Smooth muscle cell (in vitro differentiated cells): ENCODE measurements around the gene TREML4. TPM values are rescaled to one million over a fixed set of nuclear protein-coding genes. Genes with fewer than 3 reads are reported as not detected.
A peak's percentile ranks its signal among the peaks of the same experiment; 100 is the strongest.

Experiments used
- DNase-seq: peaks from one replicate; lab custom pipeline; 2025; ENCODE audit not compliant: unreplicated experiment; lab: John Stamatoyannopoulos, UW
- H2AFZ ChIP-seq: fragments of 200-600 bp; sonication (generic); 2 replicates; pipeline ENCODE4 v1.6.0; 2016; ENCODE audit warnings: antibody characterized with exemption, low read depth, mild to moderate bottlenecking
- H3F3A ChIP-seq: fragments of 200-600 bp; sonication (generic); 2 replicates; pipeline ENCODE4 v1.6.0; 2017; ENCODE audit warnings: antibody characterized with exemption, low read depth
- H3K27ac ChIP-seq: fragments of 200-600 bp; sonication (generic); 2 replicates; pipeline ENCODE4 v1.5.1; 2016; ENCODE audit warnings: low read depth, mild to moderate bottlenecking
- H3K27me3 ChIP-seq: fragments of 200-600 bp; sonication (generic); 2 replicates; pipeline ENCODE4 v1.6.1; 2016; ENCODE audit warnings: low read depth, mild to moderate bottlenecking
- H3K36me3 ChIP-seq: fragments of 200-600 bp; sonication (generic); 2 replicates; pipeline ENCODE4 v1.5.1; 2016; ENCODE audit warnings: low read depth
- H3K4me1 ChIP-seq: fragments of 200-600 bp; sonication (generic); 2 replicates; pipeline ENCODE4 v1.5.1; 2016; ENCODE audit warnings: low read depth
- H3K4me2 ChIP-seq: fragments of 200-600 bp; sonication (generic); 2 replicates; pipeline ENCODE4 v1.6.0; 2016; ENCODE audit warnings: mild to moderate bottlenecking
- H3K4me3 ChIP-seq: fragments of 200-600 bp; sonication (generic); 2 replicates; pipeline ENCODE4 v1.5.1; 2016; ENCODE audit warnings: mild to moderate bottlenecking
- H3K79me2 ChIP-seq: fragments of 200-600 bp; sonication (generic); 2 replicates; pipeline ENCODE4 v1.6.0; 2016; ENCODE audit warnings: low read depth, mild to moderate bottlenecking
- H3K9ac ChIP-seq: fragments of 200-600 bp; sonication (generic); 2 replicates; pipeline ENCODE4 v1.6.0; 2016; ENCODE audit warnings: low read depth
- H3K9me3 ChIP-seq: fragments of 200-600 bp; sonication (generic); replicated peaks from 2 replicates; pipeline ENCODE4 v1.5.1; 2016; ENCODE audit warnings: low read depth
- H4K20me1 ChIP-seq: fragments of 200-600 bp; sonication (generic); 2 replicates; pipeline ENCODE4 v1.6.0; 2016; ENCODE audit warnings: low read depth
- WGBS: methylation state at CpG from one replicate; pipeline ENCODE4 v1.1.7; 2016; ENCODE audit warnings: low lambda C conversion rate; 5-methylcytosine and 5-hydroxymethylcytosine counted together
- polyA plus RNA-seq: library from polyadenylated mRNA; unstranded; fragments of >200 nt; fragmentation: Nextera tagmentation; extraction: Ambion mirVana; gene quantifications from 2 replicates; pipeline ENCODE4 v1.2.1, GENCODE V29; 2016
- total RNA-seq: library from RNA; depleted of rRNA; stranded (reverse); fragments of >200 nt; gene quantifications from 2 replicates; pipeline ENCODE4 v1.2.3, GENCODE V29; 2014
- TF ChIP-seq, protein P1 (sequence below): fragments of 200-600 bp; sonication (generic); IDR thresholded peaks from 2 replicates; pipeline ENCODE4 v1.5.1; 2017; ENCODE audit warnings: borderline replicate concordance, mild to moderate bottlenecking, antibody characterized with exemption; ENCODE audit not compliant: insufficient read depth, poor library complexity, severe bottlenecking

The TREML4 gene
- total and polyA plus RNA-seq, 2 experiments from 2014 or later, result not detected

DNA sequence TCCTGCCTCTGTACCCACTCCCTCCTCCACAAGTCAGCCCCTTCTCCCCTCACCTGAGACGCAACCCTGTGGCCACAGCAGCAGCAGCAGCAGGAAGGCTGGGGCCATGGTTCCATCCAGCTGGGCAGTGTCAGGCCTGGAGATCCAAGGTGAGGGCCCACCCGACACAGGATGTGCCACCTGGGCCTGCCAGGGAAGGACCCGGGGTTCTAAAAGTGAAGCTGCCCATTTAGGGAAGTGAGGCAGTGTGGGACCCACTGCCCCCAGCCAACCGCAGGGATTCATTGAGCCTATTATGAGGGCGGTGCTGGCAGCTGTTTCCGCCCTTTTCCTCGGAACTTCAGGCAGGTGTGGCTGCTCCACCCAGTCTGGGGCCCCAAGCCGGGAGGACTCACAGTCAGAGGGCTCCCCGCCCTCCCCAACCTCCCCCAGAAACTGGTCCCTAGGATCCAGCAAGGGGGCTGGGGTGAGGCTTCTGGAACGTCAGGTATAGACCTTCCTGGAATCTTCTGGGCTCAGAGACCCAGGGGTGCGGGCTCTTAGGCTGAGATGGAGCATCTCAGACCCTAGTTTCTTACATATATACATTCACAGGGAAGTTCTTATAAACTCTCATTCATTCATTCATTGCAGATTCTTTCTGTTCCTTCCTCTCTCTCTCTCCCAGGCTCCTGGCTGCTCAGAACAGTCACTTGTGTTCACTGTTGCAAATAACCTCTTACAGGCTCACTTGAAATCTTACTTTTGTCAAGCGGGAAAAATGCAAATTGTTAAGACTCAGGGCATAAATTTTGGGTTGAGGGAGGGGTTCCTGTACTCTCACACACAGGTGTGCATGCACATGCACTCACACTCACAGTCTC lies 27.0 kb upstream of the TREML4 start, which contains the start of gene TREML2:
Gene TREML2, minus strand, starts transcription at position 249 of the 863 bp plus-strand sequence. Its CDS starts 141 bp downstream, at position 108.
- TF ChIP-seq, protein P1, sequence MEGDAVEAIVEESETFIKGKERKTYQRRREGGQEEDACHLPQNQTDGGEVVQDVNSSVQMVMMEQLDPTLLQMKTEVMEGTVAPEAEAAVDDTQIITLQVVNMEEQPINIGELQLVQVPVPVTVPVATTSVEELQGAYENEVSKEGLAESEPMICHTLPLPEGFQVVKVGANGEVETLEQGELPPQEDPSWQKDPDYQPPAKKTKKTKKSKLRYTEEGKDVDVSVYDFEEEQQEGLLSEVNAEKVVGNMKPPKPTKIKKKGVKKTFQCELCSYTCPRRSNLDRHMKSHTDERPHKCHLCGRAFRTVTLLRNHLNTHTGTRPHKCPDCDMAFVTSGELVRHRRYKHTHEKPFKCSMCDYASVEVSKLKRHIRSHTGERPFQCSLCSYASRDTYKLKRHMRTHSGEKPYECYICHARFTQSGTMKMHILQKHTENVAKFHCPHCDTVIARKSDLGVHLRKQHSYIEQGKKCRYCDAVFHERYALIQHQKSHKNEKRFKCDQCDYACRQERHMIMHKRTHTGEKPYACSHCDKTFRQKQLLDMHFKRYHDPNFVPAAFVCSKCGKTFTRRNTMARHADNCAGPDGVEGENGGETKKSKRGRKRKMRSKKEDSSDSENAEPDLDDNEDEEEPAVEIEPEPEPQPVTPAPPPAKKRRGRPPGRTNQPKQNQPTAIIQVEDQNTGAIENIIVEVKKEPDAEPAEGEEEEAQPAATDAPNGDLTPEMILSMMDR, result no peak
- no peak for DNase-seq
- Histone ChIP-seq H3K36me3 (no peaks in the 10 kb centered on the region), H3K79me2 (no peaks in the 10 kb centered on the region), H3K4me2 (peak within 1 kb of the TSS; percentile 19), H3K9me3 (no peaks in the 10 kb centered on the region), H2AFZ (peak within 1 kb of the TSS; percentile 3), H3F3A (no peaks in the 10 kb centered on the region), H3K27me3 (peaks cover 14% of the 10 kb centered on the region), H3K27ac (peak within 1 kb of the TSS; percentile 43), H4K20me1 (no peaks in the 10 kb centered on the region), H3K4me1 (peaks cover 3% of the 10 kb centered on the region), H3K9ac (no peak within 1 kb of the TSS), H3K4me3 (no peak within 1 kb of the TSS)
- 80% methylated on average over 12 of the region's 12 CpGs for whole genome bisulfite sequencing

GRCh38 chr6:41201764-41202173 lies 26.4 kb upstream of the TREML4 start:
- no peaks in the 10 kb centered on the region for H4K20me1 ChIP-seq
- no peaks in the 10 kb centered on the region for H3K36me3 ChIP-seq
- no peak overlapping the region for H3K4me3 ChIP-seq
- peaks cover 3% of the 10 kb centered on the region for H3K4me1 ChIP-seq
- H3F3A ChIP-seq, result no peaks in the 10 kb centered on the region
- 85% methylated on average over 7 of the region's 8 CpGs for WGBS
- no peaks in the 10 kb centered on the region for H3K79me2 ChIP-seq
- H3K27me3 ChIP-seq, result peaks cover 9% of the 10 kb centered on the region
- H2AFZ ChIP-seq, result no peak overlapping the region
- H3K27ac ChIP-seq, result no peak overlapping the region
- DNase-seq, result no peak
- no peaks in the 10 kb centered on the region for H3K9me3 ChIP-seq
- no peak overlapping the region for H3K4me2 ChIP-seq
- TF ChIP-seq, protein P1, result no peak
- no peak overlapping the region for H3K9ac ChIP-seq

GRCh38 chr6:41204156-41204555 lies 24.0 kb upstream of the TREML4 start:
- Histone ChIP-seq H3K79me2 (no peaks in the 10 kb centered on the region), H3K27me3 (peaks cover 3% of the 10 kb centered on the region), H3K27ac (no peak overlapping the region), H3K36me3 (no peaks in the 10 kb centered on the region), H3K4me2 (no peak overlapping the region), H2AFZ (no peak overlapping the region), H3K9me3 (no peaks in the 10 kb centered on the region), H3K4me3 (no peak overlapping the region), H3F3A (no peaks in the 10 kb centered on the region), H4K20me1 (no peaks in the 10 kb centered on the region), H3K4me1 (peaks cover 3% of the 10 kb centered on the region), H3K9ac (no peak overlapping the region)
- no peak for DNase-seq
- 78% methylated on average over 1 of the region's 1 CpG for WGBS
- TF ChIP-seq, protein P1, result no peak
